CD4-positive, alpha-beta T cell treated with Interleukin-21 for 1 hour (primary cell): ENCODE results near the gene TSC2.
"Not testable (repeated sequence)": the region's sequence is repeated elsewhere in the genome, so short reads cannot be mapped to it uniquely, and the experiment has no call there.

ENCODE experiments used
- DNase-seq: peaks from one replicate; pipeline ENCODE4 v3.0.0-alpha.2; 2020

TSC2 gene

GRCh38 chr16:2124694-2125444 lies 77.1 kb downstream of the TSC2 start:
- DNase-seq = not testable (repeated sequence)

- DNase-seq = not testable (repeated sequence)
These were observed 77.8 kb downstream of the TSC2 start for GRCh38 chr16:2125609-2126008.

- DNase-seq = not testable (repeated sequence)
These were observed 78.5 kb downstream of the TSC2 start for GRCh38 chr16:2126161-2126743.

GRCh38 chr16:2126928-2127556 lies 79.3 kb downstream of the TSC2 start:
- DNase-seq = peak; percentile 17

GRCh38 chr16:2127630-2128280 lies 80.0 kb downstream of the TSC2 start:
- DNase-seq = peak; percentile 48

GRCh38 chr16:2129251-2129650 lies 81.5 kb downstream of the TSC2 start:
- not testable (repeated sequence) for DNase-seq

GRCh38 chr16:2129890-2130447 lies 82.2 kb downstream of the TSC2 start:
- DNase-seq = not testable (repeated sequence)

- not testable (repeated sequence) for DNase-seq
These were observed 86.0 kb downstream of the TSC2 start for GRCh38 chr16:2133797-2134196.

- not testable (repeated sequence) for DNase-seq
These were observed 87.3 kb downstream of the TSC2 start for GRCh38 chr16:2135071-2135470.

- peak; percentile 99 for DNase-seq
These were observed 88.1 kb downstream of the TSC2 start, which contains the start of gene PKD1 for GRCh38 chr16:2135770-2136490. Gene PKD1, minus strand, starts transcription at chr16:2135898. Its CDS starts 209 bp downstream, at chr16:2135689.
